Stomach (tissue), 9 donors: ENCODE measurements around the gene CEP192. TPM values are rescaled to one million over a fixed set of nuclear protein-coding genes. Genes with fewer than 3 reads are reported as not detected.
A peak's percentile ranks its signal among the peaks of the same experiment; 100 is the strongest.

Experiments
- DNase-seq, 2 donors: peaks; one replicate each; pipeline versions ENCODE4 v3.0.0 to v3.0.0-alpha.2; 2013 to 2019
- H3K27ac ChIP-seq, 5 donors: fragments of 200-600 bp in 4 of 5; sonication (generic) in 4 of 5; one replicate each; pipeline ENCODE4 v1.5.1; 2013 to 2019; ENCODE audit warnings: mild to moderate bottlenecking in 1 of 5, moderate library complexity in 1 of 5
- H3K27me3 ChIP-seq, 3 donors: fragments of 200-600 bp; sonication (generic); one replicate each; pipeline ENCODE4 v1.5.1; 2017 to 2019; ENCODE audit warnings: mixed run types in 1 of 3
- H3K36me3 ChIP-seq, 4 donors: fragments of 200-600 bp; sonication (generic); 1 replicate in 3 of 4; 2 replicates in 1 of 4; pipeline ENCODE4 v1.5.1; 2016 to 2019
- H3K4me1 ChIP-seq, 4 donors: fragments of 200-600 bp; sonication (generic); one replicate each; pipeline ENCODE4 v1.5.1; 2016 to 2019
- H3K4me3 ChIP-seq, 4 donors: fragments of 200-600 bp; sonication (generic) in 3 of 4; one replicate each; pipeline ENCODE4 v1.5.1; 2016 to 2019; ENCODE audit warnings: mild to moderate bottlenecking in 1 of 4
- H3K9me3 ChIP-seq, 4 donors: fragments of 200-600 bp; sonication (generic); one replicate each; pipeline ENCODE4 v1.5.1; 2016 to 2019
- CTCF ChIP-seq, 7 experiments: fragments of 450-650 bp in 4 of 7; fragments of 200-600 bp in 3 of 7; sonication (generic) in 3 of 7; IDR thresholded peaks; one replicate each; pipeline ENCODE4 v1.5.1; 2016 to 2019; ENCODE audit warnings: antibody characterized with exemption in 7 of 7, control low read depth in 2 of 7, mild to moderate bottlenecking in 1 of 7
- EP300 ChIP-seq: sonication (generic); formaldehyde crosslinking; IDR thresholded peaks from one replicate; pipeline ENCODE4 v1.6.1; 2017; ENCODE audit warnings: antibody characterized with exemption
- POLR2A ChIP-seq, 4 donors: fragments of 450-650 bp; IDR thresholded peaks; one replicate each; pipeline ENCODE4 v1.6.1; 2016; ENCODE audit warnings: antibody characterized with exemption in 4 of 4, control low read depth in 2 of 4, mild to moderate bottlenecking in 1 of 4, moderate library complexity in 1 of 4
- POLR2AphosphoS5 ChIP-seq, 3 donors: sonication (generic); formaldehyde crosslinking; IDR thresholded peaks; one replicate each; pipeline ENCODE4 v1.6.1; 2016; ENCODE audit warnings: antibody characterized with exemption in 3 of 3
- WGBS, 5 donors: extraction: QIAGEN DNeasy Blood & Tissue Kit in 3 of 5; methylation state at CpG; one replicate each; pipeline versions ENCODE4 v1.1.5 to v1.1.7; 2013 to 2018; 5-methylcytosine and 5-hydroxymethylcytosine counted together
- intact Hi-C: fragments of 100-400 bp; cut with DNase I; formaldehyde crosslinking; loops from one replicate; pipeline ENCODE4 v1.15.1; 2023; ENCODE audit warnings: low total_unique reads
- polyA plus RNA-seq, 3 donors: library from polyadenylated mRNA; stranded (reverse); fragments of 200-250 nt; gene quantifications; one replicate each; pipeline ENCODE4 v1.2.3, GENCODE V29; 2013
- total RNA-seq, 5 donors: library from RNA; depleted of rRNA; stranded (reverse); fragments of >200 nt; gene quantifications; one replicate each; pipeline versions ENCODE4 v1.1.0 to v1.2.3, GENCODE V29; 2014 to 2016
- donor health status: healthy with polysubstance abuse.
- donor health status: Bipolar disorder and iron deficiency.
- donor health status: healthy.

The CEP192 gene
- total and polyA plus RNA-seq, 8 donors: 6.4 to 55.8 (median 34.0) TPM

- Histone ChIP-seq H3K27ac (no peak overlapping the region), H3K9me3 (no peaks in the 10 kb centered on the region), H3K4me1 (no peaks in the 10 kb centered on the region), H3K4me3 (no peak overlapping the region), H3K27me3 (no peaks in the 10 kb centered on the region), H3K36me3 (peaks cover 24 to 81% (median 65%) of the 10 kb centered on the region in 4 donors)
- WGBS, 5 donors: 31 to 71% (median 50%) methylated on average over 3 of the region's 3 CpGs
- TF ChIP-seq CTCF (IDR thresholded peaks at IDR 0.05): no peak
- intact Hi-C loops: loop anchor here (10.0 kb wide), 1 partner anchor 54 kb away; no protein-coding TSS in a partner anchor
- DNase-seq: no peak
These were observed 119.4 kb downstream of the CEP192 start for GRCh38 chr18:13110559-13110958.

GRCh38 chr18:13112982-13113381 is 121.8 kb downstream of the CEP192 start:
- Histone ChIP-seq H3K4me3 (no peak overlapping the region), H3K27me3 (no peaks in the 10 kb centered on the region), H3K27ac (no peak overlapping the region), H3K4me1 (no peaks in the 10 kb centered on the region), H3K36me3 (peaks cover 20 to 81% (median 64%) of the 10 kb centered on the region in 4 donors), H3K9me3 (no peaks in the 10 kb centered on the region)
- TF ChIP-seq POLR2A (IDR thresholded peaks at IDR 0.05) (no peak), CTCF (IDR thresholded peaks at IDR 0.05) (peak in 4 of 7 experiments; percentile 7 to 37 (median 28))
- 31 to 53% (median 35%) methylated on average over 8 of the region's 8 CpGs for WGBS, 5 donors
- DNase-seq: peak; percentile 55 to 82
- intact Hi-C loops: loop anchor here (10.0 kb wide), 1 partner anchor 52 kb away; no protein-coding TSS in a partner anchor

- intact Hi-C loops: no loop called here
- TF ChIP-seq CTCF (IDR thresholded peaks at IDR 0.05) (no peak), POLR2A (IDR thresholded peaks at IDR 0.05) (no peak), EP300 (no peak), POLR2AphosphoS5 (IDR thresholded peaks at IDR 0.05) (no peak)
- 89 to 95% (median 94%) methylated on average over 3 of the region's 3 CpGs for WGBS, 5 donors
These were observed 129.1 kb downstream of the CEP192 start for GRCh38 chr18:13120255-13120654.

GRCh38 chr18:13120983-13121441 is 129.8 kb downstream of the CEP192 start:
- H3K4me1 ChIP-seq: no peaks in the 10 kb centered on the region
- no peak for TF ChIP-seq CTCF (IDR thresholded peaks at IDR 0.05)
- TF ChIP-seq POLR2A (IDR thresholded peaks at IDR 0.05): no peak
- TF ChIP-seq POLR2AphosphoS5 (IDR thresholded peaks at IDR 0.05): no peak
- no peak for TF ChIP-seq EP300
- no peaks in the 10 kb centered on the region for H3K27me3 ChIP-seq
- no peak overlapping the region for H3K27ac ChIP-seq
- H3K4me3 ChIP-seq: no peak overlapping the region
- intact Hi-C loops: no loop called here
- WGBS, 5 donors: 78 to 97% (median 91%) methylated on average over 4 of the region's 4 CpGs
- DNase-seq: peak in 1 of 2 donors; percentile 41
- H3K36me3 ChIP-seq: peaks cover 22 to 71% (median 69%) of the 10 kb centered on the region in 4 donors
- no peaks in the 10 kb centered on the region for H3K9me3 ChIP-seq

More at GRCh38 chr18:13120255-13120654, 129.1 kb downstream of the CEP192 start:
- no peak for DNase-seq
- no peak overlapping the region for H3K4me3 ChIP-seq
- H3K27ac ChIP-seq: no peak overlapping the region
- H3K27me3 ChIP-seq: no peaks in the 10 kb centered on the region
- peaks cover 29 to 75% (median 74%) of the 10 kb centered on the region in 4 donors for H3K36me3 ChIP-seq
- no peaks in the 10 kb centered on the region for H3K4me1 ChIP-seq
- H3K9me3 ChIP-seq: no peaks in the 10 kb centered on the region
